A673 (cell line): ENCODE results near the gene PCDHAC2. TPM values are rescaled to one million over a fixed set of nuclear protein-coding genes. Genes with fewer than 3 reads are reported as not detected.

Experiments used
- BruUV-seq: library from RNA; stranded (reverse); fragments of 400-500 nt; replicated peaks from 2 replicates; lab custom pipeline; 2021; lab: Mats Ljungman, UMichigan
- CTCF ChIA-PET: fragments of 300-600 bp; sonication (Branson Sonifier 250); formaldehyde crosslinking; loops from one replicate; lab custom pipeline; 2022; ENCODE audit warnings: antibody characterized with exemption; lab: Charles Lee
- POLR2A ChIA-PET: fragments of 300-600 bp; sonication (Branson Sonifier 250); formaldehyde crosslinking; loops from one replicate; lab custom pipeline; 2022; ENCODE audit warnings: antibody characterized with exemption; ENCODE audit not compliant: low non-redundant PET; lab: Charles Lee
- DNase-seq: peaks from one replicate; pipeline ENCODE4 v3.0.0-alpha.2; 2015; ENCODE audit warnings: low spot score
- H3K27ac ChIP-seq: fragments of 200-600 bp; sonication (generic); 2 replicates; pipeline ENCODE4 v1.5.1; 2016; ENCODE audit warnings: mixed run types, low read depth, mild to moderate bottlenecking, mixed read lengths, antibody characterized with exemption, low read length; ENCODE audit not compliant: poor library complexity, severe bottlenecking
- H3K27me3 ChIP-seq: fragments of 200-600 bp; sonication (generic); replicated peaks from 2 replicates; pipeline ENCODE4 v1.6.1; 2017; ENCODE audit warnings: mixed run types, low read depth, mild to moderate bottlenecking, mixed read lengths, antibody characterized with exemption, low read length; ENCODE audit not compliant: insufficient read depth, poor library complexity
- H3K36me3 ChIP-seq: fragments of 200-600 bp; sonication (generic); 2 replicates; pipeline ENCODE4 v1.6.1; 2016; ENCODE audit warnings: mixed run types, mild to moderate bottlenecking, mixed read lengths, antibody characterized with exemption, low read length; ENCODE audit not compliant: insufficient read depth, poor library complexity, severe bottlenecking
- H3K4me1 ChIP-seq: fragments of 200-600 bp; sonication (generic); 2 replicates; pipeline ENCODE4 v1.6.1; 2017; ENCODE audit warnings: mixed run types, mild to moderate bottlenecking, mixed read lengths, antibody characterized with exemption, low read length; ENCODE audit not compliant: insufficient read depth, poor library complexity, severe bottlenecking
- H3K4me3 ChIP-seq: fragments of 200-600 bp; sonication (generic); 2 replicates; pipeline ENCODE4 v1.5.1; 2016; ENCODE audit warnings: low read depth, mixed run types, mild to moderate bottlenecking, mixed read lengths, low read length; ENCODE audit not compliant: poor library complexity, severe bottlenecking
- H3K9me3 ChIP-seq: fragments of 200-600 bp; sonication (generic); 2 replicates; pipeline ENCODE4 v1.6.1; 2016; ENCODE audit warnings: mixed run types, low read depth, mild to moderate bottlenecking, mixed read lengths, antibody characterized with exemption, low read length; ENCODE audit not compliant: poor library complexity, severe bottlenecking
- CTCF ChIP-seq: fragments of 300-800, 200-600 bp; sonication (generic); conservative IDR thresholded peaks from 2 replicates; pipeline ENCODE4 v1.5.1; 2017; ENCODE audit warnings: low read depth, mild to moderate bottlenecking, antibody characterized with exemption, low read length, moderate library complexity, mixed read lengths
- EZH2 ChIP-seq: fragments of 200-600 bp; sonication (generic); IDR thresholded peaks from 2 replicates; pipeline ENCODE4 v1.6.1; 2017; ENCODE audit warnings: borderline replicate concordance, low read depth, mild to moderate bottlenecking, mixed read lengths, antibody characterized with exemption, low read length; ENCODE audit not compliant: poor library complexity, severe bottlenecking
- intact Hi-C: fragments of 100-400 bp; cut with micrococcal nuclease; formaldehyde crosslinking; loops from one replicate; pipeline ENCODE4 v1.10.0; 2022; ENCODE audit not compliant: unreplicated experiment
- total RNA-seq: library from RNA; stranded (reverse); gene quantifications from 2 replicates; pipeline ENCODE4 v1.2.3, GENCODE V29; 2021

The PCDHAC2 gene
- total RNA-seq, 1 experiment from 2014 or later = 6.8 TPM

GRCh38 chr5:141017943-141018342 lies 51.7 kb downstream of the PCDHAC2 start:
- POLR2A ChIA-PET = no interaction called here

More at GRCh38 chr5:141017943-141018342, 51.7 kb downstream of the PCDHAC2 start:
- Histone ChIP-seq H3K4me3 (no peak overlapping the region), H3K4me1 (peaks cover 4% of the 10 kb centered on the region), H3K36me3 (no peaks in the 10 kb centered on the region), H3K9me3 (no peaks in the 10 kb centered on the region), H3K27ac (no peak overlapping the region), H3K27me3 (no peaks in the 10 kb centered on the region)
- intact Hi-C loops = no loop called here
- no TSS peak for BruUV-seq
- TF ChIP-seq CTCF (no peak), EZH2 (no peak)
- CTCF ChIA-PET = interaction anchor here (1.0 kb wide), 1 partner anchor 142 kb away, joined by 3 read pairs; no protein-coding TSS in a partner anchor
- peak; percentile 54 for DNase-seq

Other genes with a start within 250 kb of the PCDHAC2 start
- gene PCDHA1, start 180.3 kb upstream of the PCDHAC2 start, total RNA-seq = 0.45 and 0.96 TPM in 2 replicates
- gene PCDHA2, start 171.6 kb upstream of the PCDHAC2 start, total RNA-seq = 0.06 and 0.15 TPM in 2 replicates
- 2.6 and 3.2 TPM in 2 replicates for gene PCDHA3, start 165.4 kb upstream of the PCDHAC2 start, total RNA-seq
- 0.39 and 0.58 TPM in 2 replicates for gene PCDHA4, start 159.4 kb upstream of the PCDHAC2 start, total RNA-seq
- gene PCDHA5, start 144.9 kb upstream of the PCDHAC2 start, total RNA-seq = 2.1 and 2.2 TPM in 2 replicates
- 12.6 and 12.7 TPM in 2 replicates for gene PCDHA6, start 138.5 kb upstream of the PCDHAC2 start, total RNA-seq
- 2.6 and 3.8 TPM in 2 replicates for gene PCDHA7, start 132.2 kb upstream of the PCDHAC2 start, total RNA-seq
- 1.4 and 1.5 TPM in 2 replicates for gene PCDHA8, start 125.3 kb upstream of the PCDHAC2 start, total RNA-seq
- 0.33 and 0.37 TPM in 2 replicates for gene PCDHA9, start 118.1 kb upstream of the PCDHAC2 start, total RNA-seq
- 11.5 and 11.6 TPM in 2 replicates for gene PCDHA10, start 110.6 kb upstream of the PCDHAC2 start, total RNA-seq
- 11.4 and 15.5 TPM in 2 replicates for gene PCDHA11, start 97.5 kb upstream of the PCDHAC2 start, total RNA-seq
- 10.5 and 10.7 TPM in 2 replicates for gene PCDHA12, start 91.2 kb upstream of the PCDHAC2 start, total RNA-seq
- 5.8 and 6.2 TPM in 2 replicates for gene PCDHA13, start 84.4 kb upstream of the PCDHAC2 start, total RNA-seq
- 7.2 and 8.8 TPM in 2 replicates for gene PCDHAC1, start 40.2 kb upstream of the PCDHAC2 start, total RNA-seq
- 0.04 and 0.06 TPM in 2 replicates for gene PCDHB1, start 84.9 kb downstream of the PCDHAC2 start, total RNA-seq
- 31.3 and 35.0 TPM in 2 replicates for gene PCDHB2, start 128.1 kb downstream of the PCDHAC2 start, total RNA-seq
- gene PCDHB3, start 134.0 kb downstream of the PCDHAC2 start, total RNA-seq = 2.6 and 4.9 TPM in 2 replicates
- gene PCDHB4, start 155.3 kb downstream of the PCDHAC2 start, total RNA-seq = 2.4 and 2.7 TPM in 2 replicates
- gene PCDHB5, start 168.7 kb downstream of the PCDHAC2 start, total RNA-seq = 21.0 and 23.6 TPM in 2 replicates
- 7.3 and 9.1 TPM in 2 replicates for gene PCDHB6, start 183.6 kb downstream of the PCDHAC2 start, total RNA-seq
- gene PCDHB7, start 206.2 kb downstream of the PCDHAC2 start, total RNA-seq = 2.0 and 2.3 TPM in 2 replicates
- 7.7 and 8.5 TPM in 2 replicates for gene PCDHB8, start 211.3 kb downstream of the PCDHAC2 start, total RNA-seq
- gene PCDHB16, start 215.9 kb downstream of the PCDHAC2 start, total RNA-seq = 11.3 and 12.8 TPM in 2 replicates
- 5.6 and 7.9 TPM in 2 replicates for gene PCDHB9, start 220.7 kb downstream of the PCDHAC2 start, total RNA-seq
- 2.7 and 2.8 TPM in 2 replicates for gene PCDHB10, start 225.9 kb downstream of the PCDHAC2 start, total RNA-seq
- 14.2 and 15.3 TPM in 2 replicates for gene PCDHB11, start 233.2 kb downstream of the PCDHAC2 start, total RNA-seq
- 5.1 and 6.7 TPM in 2 replicates for gene PCDHB12, start 242.2 kb downstream of the PCDHAC2 start, total RNA-seq
- gene PCDHB13, start 247.4 kb downstream of the PCDHAC2 start, total RNA-seq = 1.8 and 2.5 TPM in 2 replicates